ENCODE results near the gene ADAM15. TPM values are rescaled to one million over a fixed set of nuclear protein-coding genes. Genes with fewer than 3 reads are reported as not detected.
A peak's percentile ranks its signal among the peaks of the same experiment; 100 is the strongest.

Gene ADAM15
- total RNA-seq, 2 experiments from 2014 or later = 17.2 to 20.1 TPM

GRCh38 chr1:155011004-155011416 lies 40.1 kb upstream of the ADAM15 start:
- H3K4me1 ChIP-seq (ENCODE audit: insufficient read depth, low read length) = peaks cover 99% of the 10 kb centered on the region
- peak overlapping the region; percentile 91 for H3K4me3 Mint-ChIP-seq
- H3K27ac ChIP-seq (ENCODE audit: low read depth in 1 of 2, low read length in 2 of 2) = peak overlapping the region; percentile 87 to 88
- no peak for TF ChIP-seq CTCF (IDR thresholded peaks at IDR 0.05)
- no peaks in the 10 kb centered on the region for H3K27me3 Mint-ChIP-seq
- no peaks in the 10 kb centered on the region for H3K9me3 Mint-ChIP-seq
- ATAC-seq (ENCODE audit: poor library complexity) (no peak), DNase-seq (no peak)
- ChIA-PET POLR2A (interaction anchor here (0.7 to 10.7 kb wide), 8 partner anchors 11 to 162 kb away, joined by 3 to 189 read pairs (median 4); partner anchors contain the start of genes FLAD1, KRTCAP2, PBXIP1 and PYGO2), CTCF (no interaction called here)
- intact Hi-C loops (cut with DNase I, micrococcal nuclease) = no loop called here
- H3K4me3 ChIP-seq (ENCODE audit: low read length) = peak overlapping the region; percentile 89
- H3K36me3 Mint-ChIP-seq (ENCODE audit: low read depth) = peaks cover 42% of the 10 kb centered on the region
- H3K4me1 Mint-ChIP-seq (ENCODE audit: low read depth) = peaks cover 81% of the 10 kb centered on the region
- H3K27me3 ChIP-seq (ENCODE audit: control insufficient read depth in 1 of 2, insufficient read depth in 2 of 2, low read length in 2 of 2) = no peaks in the 10 kb centered on the region
- H3K27ac Mint-ChIP-seq = peak overlapping the region; percentile 92
- H3K9me3 ChIP-seq (ENCODE audit: control insufficient read depth in 1 of 2, insufficient read depth in 1 of 2, low read length in 2 of 2) = no peaks in the 10 kb centered on the region
- H3K36me3 ChIP-seq (ENCODE audit: insufficient read depth, low read length) = peaks cover 37% of the 10 kb centered on the region

DNA sequence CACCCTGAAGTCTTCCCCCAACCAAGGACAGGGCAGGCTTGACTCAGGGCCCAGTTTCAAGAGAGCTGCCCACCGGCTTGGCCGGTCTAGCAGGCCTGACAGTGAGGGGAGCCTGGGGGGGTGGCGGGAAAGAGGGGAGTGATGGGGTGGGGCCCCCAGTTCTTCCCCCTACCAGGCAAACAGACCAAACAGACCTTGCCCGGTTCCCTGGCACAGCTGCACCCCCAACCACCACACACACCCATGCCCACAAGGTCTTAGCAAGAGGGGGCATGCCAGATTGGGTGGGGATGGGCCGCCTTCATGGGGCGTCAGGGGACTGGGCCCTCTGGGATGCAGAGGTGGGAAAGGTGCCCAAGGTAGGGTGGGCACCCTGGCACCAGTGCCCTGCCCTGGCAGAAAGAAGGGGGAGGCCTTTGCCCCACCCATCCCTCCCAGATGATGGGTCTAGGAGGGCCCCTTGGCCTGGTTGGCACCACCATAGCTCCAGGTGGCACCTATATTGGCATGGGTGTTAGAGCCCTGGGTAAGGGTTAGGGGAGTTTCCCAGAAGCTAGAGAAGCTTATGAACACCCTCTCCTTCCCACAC lies 39.6 kb upstream of the ADAM15 start:
- Histone ChIP-seq H3K4me3 (ENCODE audit: low read length) (peak overlapping the region; percentile 89), H3K4me1 (ENCODE audit: insufficient read depth, low read length) (peaks cover 99% of the 10 kb centered on the region), H3K27me3 (ENCODE audit: control insufficient read depth in 1 of 2, insufficient read depth in 2 of 2, low read length in 2 of 2) (no peaks in the 10 kb centered on the region), H3K27ac (ENCODE audit: low read depth in 1 of 2, low read length in 2 of 2) (peak overlapping the region; percentile 87 to 88), H3K9me3 (ENCODE audit: control insufficient read depth in 1 of 2, insufficient read depth in 1 of 2, low read length in 2 of 2) (no peaks in the 10 kb centered on the region), H3K36me3 (ENCODE audit: insufficient read depth, low read length) (peaks cover 42% of the 10 kb centered on the region)
- TF ChIP-seq CTCF (IDR thresholded peaks at IDR 0.05) = no peak
- POLR2A ChIA-PET = interaction anchor here (1.1 to 10.7 kb wide), 7 partner anchors 12 to 124 kb away, joined by 3 to 189 read pairs (median 5); partner anchors contain the start of genes CKS1B, FLAD1, PBXIP1 and SHC1
- intact Hi-C loops (cut with DNase I, micrococcal nuclease) = no loop called here
- H3K4me3 Mint-ChIP-seq = peak overlapping the region; percentile 91
- CTCF ChIA-PET = interaction anchor here (1.2 to 1.5 kb wide), 2 partner anchors 8 to 13 kb away, joined by 3 to 5 read pairs; no protein-coding TSS in a partner anchor
- H3K4me1 Mint-ChIP-seq (ENCODE audit: low read depth) = peaks cover 81% of the 10 kb centered on the region
- no peaks in the 10 kb centered on the region for H3K9me3 Mint-ChIP-seq
- peak overlapping the region; percentile 92 for H3K27ac Mint-ChIP-seq
- ATAC-seq (ENCODE audit: poor library complexity) = no peak
- no peak for DNase-seq
- no peaks in the 10 kb centered on the region for H3K27me3 Mint-ChIP-seq
- peaks cover 47% of the 10 kb centered on the region for H3K36me3 Mint-ChIP-seq (ENCODE audit: low read depth)

GRCh38 chr1:155012026-155012546 lies 39.0 kb upstream of the ADAM15 start:
- intact Hi-C loops (cut with DNase I, micrococcal nuclease) = no loop called here
- TF ChIP-seq CTCF (IDR thresholded peaks at IDR 0.05) = no peak
- H3K27me3 Mint-ChIP-seq = no peaks in the 10 kb centered on the region
- CTCF ChIA-PET = interaction anchor here (1.0 to 1.6 kb wide), 4 partner anchors 9 to 57 kb away, joined by 3 to 5 read pairs (median 3); no protein-coding TSS in a partner anchor
- peaks cover 80% of the 10 kb centered on the region for H3K4me1 Mint-ChIP-seq (ENCODE audit: low read depth)
- H3K4me3 Mint-ChIP-seq = peak overlapping the region; percentile 91
- POLR2A ChIA-PET = interaction anchor here (0.6 to 10.7 kb wide), 12 partner anchors 9 to 123 kb away, joined by 3 to 189 read pairs (median 4); partner anchors contain the start of genes CKS1B, FLAD1, PBXIP1 and ZBTB7B
- DNase-seq (peak in 4 of 14 experiments; percentile 42 to 58 (median 51)), ATAC-seq (ENCODE audit: poor library complexity) (no peak)
- peak overlapping the region; percentile 87 to 88 for H3K27ac ChIP-seq (ENCODE audit: low read depth in 1 of 2, low read length in 2 of 2)
- peaks cover 48% of the 10 kb centered on the region for H3K36me3 Mint-ChIP-seq (ENCODE audit: low read depth)
- H3K27me3 ChIP-seq (ENCODE audit: control insufficient read depth in 1 of 2, insufficient read depth in 2 of 2, low read length in 2 of 2) = no peaks in the 10 kb centered on the region
- H3K9me3 Mint-ChIP-seq = no peaks in the 10 kb centered on the region
- H3K9me3 ChIP-seq (ENCODE audit: control insufficient read depth in 1 of 2, insufficient read depth in 1 of 2, low read length in 2 of 2) = no peaks in the 10 kb centered on the region
- peak overlapping the region; percentile 92 for H3K27ac Mint-ChIP-seq
- H3K4me3 ChIP-seq (ENCODE audit: low read length) = peak overlapping the region; percentile 89
- peaks cover 99% of the 10 kb centered on the region for H3K4me1 ChIP-seq (ENCODE audit: insufficient read depth, low read length)
- peaks cover 48% of the 10 kb centered on the region for H3K36me3 ChIP-seq (ENCODE audit: insufficient read depth, low read length)

Data from CD4-positive, alpha-beta T cell (primary cell).